Subcutaneous adipose tissue (tissue), 4 donors: ENCODE results near the gene ARHGEF17. TPM values are rescaled to one million over a fixed set of nuclear protein-coding genes. Genes with fewer than 3 reads are reported as not detected.

ENCODE experiments used
- CTCF ChIP-seq: fragments of 450-650 bp; IDR thresholded peaks from one replicate; pipeline ENCODE4 v1.5.1; 2016; ENCODE audit warnings: low read depth, mild to moderate bottlenecking, control low read depth, antibody characterized with exemption, moderate library complexity
- total RNA-seq, 4 donors: library from RNA; depleted of rRNA; stranded (reverse); fragments of >200 nt; gene quantifications; one replicate each; pipeline ENCODE4 v1.1.0, GENCODE V29; 2016

The ARHGEF17 gene
- total RNA-seq, 4 donors from 2014 or later, result 13.1 to 95.1 (median 28.3) TPM

GRCh38 chr11:73389916-73390315 is 81.8 kb downstream of the ARHGEF17 start:
- no peak for TF ChIP-seq CTCF

- no peak for TF ChIP-seq CTCF
Measured at GRCh38 chr11:73390601-73391565, 82.8 kb downstream of the ARHGEF17 start.

GRCh38 chr11:73391665-73392064 is 83.6 kb downstream of the ARHGEF17 start:
- no peak for TF ChIP-seq CTCF

GRCh38 chr11:73392108-73393010 is 84.3 kb downstream of the ARHGEF17 start:
- TF ChIP-seq CTCF, result no peak

GRCh38 chr11:73393011-73393380 is 84.9 kb downstream of the ARHGEF17 start:
- no peak for TF ChIP-seq CTCF

GRCh38 chr11:73393479-73394415 is 85.7 kb downstream of the ARHGEF17 start:
- no peak for TF ChIP-seq CTCF
